GM18499 (cell line): ENCODE data around the gene CENATAC.
"Not testable (repeated sequence)": the region's sequence is repeated elsewhere in the genome, so short reads cannot be mapped to it uniquely, and the experiment has no call there.

Experiments used
- ATAC-seq: cut with Tn5 transposase; IDR thresholded peaks from one replicate; pipeline ENCODE4 v1.9.1; 2021; ENCODE audit warnings: moderate number of reproducible peaks; ENCODE audit not compliant: insufficient read depth, unreplicated experiment

The CENATAC gene

DNA sequence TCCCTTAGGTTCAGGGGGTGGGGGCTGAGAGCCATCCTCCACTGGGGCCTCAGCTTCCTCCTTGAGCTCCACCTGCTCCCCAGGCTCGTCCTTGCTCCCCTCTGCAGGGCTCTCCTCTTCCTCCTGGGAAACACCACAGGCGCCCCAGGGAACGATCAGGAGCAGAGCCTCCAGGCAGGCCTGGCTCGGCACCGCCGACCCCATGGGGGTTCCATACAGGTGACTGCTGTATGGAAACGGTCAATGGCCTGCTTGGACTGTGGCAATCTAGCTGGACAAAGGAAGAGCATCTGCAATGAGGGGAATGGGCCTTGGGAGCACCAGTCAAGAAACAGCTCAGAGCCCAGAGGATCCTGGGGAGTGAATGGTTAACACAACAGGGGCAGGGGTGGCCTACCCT is 51.1 kb downstream of the CENATAC start:
- no peak for ATAC-seq

DNA sequence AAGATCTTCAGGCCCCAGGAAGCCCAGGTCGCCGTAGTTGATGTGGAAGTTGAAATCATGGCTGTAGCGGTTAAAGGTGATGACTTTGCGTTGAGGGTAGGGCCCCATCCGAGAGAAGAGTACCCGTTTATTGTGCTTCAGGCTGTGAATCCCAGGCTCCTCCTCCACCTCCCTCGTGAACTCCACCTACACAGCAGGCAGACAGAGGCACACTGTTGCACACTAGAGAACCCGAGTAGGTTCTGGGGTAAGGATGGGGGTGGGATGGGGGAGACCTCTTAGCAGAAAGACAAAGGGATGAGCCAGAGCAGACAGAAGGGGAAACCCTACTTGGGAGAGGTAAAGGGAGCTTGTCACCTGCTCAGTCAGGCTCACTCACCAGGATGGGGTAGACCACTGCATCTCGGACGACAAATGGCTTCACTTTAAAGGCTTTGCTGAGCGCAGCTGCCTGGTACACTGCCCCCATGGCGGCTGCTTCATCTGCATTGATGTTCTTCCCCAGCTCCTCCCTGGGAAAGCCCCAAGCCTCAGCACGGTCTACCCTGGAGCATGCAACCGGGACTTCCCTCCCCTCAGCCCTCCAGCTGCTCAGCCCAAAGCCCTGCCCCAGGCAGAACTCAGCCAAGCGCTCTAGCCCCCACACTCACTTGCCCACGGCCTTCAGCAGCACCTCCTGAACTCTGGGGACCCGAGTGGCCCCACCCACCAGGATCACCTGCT is 53.7 kb downstream of the CENATAC start:
- ATAC-seq: no peak

DNA sequence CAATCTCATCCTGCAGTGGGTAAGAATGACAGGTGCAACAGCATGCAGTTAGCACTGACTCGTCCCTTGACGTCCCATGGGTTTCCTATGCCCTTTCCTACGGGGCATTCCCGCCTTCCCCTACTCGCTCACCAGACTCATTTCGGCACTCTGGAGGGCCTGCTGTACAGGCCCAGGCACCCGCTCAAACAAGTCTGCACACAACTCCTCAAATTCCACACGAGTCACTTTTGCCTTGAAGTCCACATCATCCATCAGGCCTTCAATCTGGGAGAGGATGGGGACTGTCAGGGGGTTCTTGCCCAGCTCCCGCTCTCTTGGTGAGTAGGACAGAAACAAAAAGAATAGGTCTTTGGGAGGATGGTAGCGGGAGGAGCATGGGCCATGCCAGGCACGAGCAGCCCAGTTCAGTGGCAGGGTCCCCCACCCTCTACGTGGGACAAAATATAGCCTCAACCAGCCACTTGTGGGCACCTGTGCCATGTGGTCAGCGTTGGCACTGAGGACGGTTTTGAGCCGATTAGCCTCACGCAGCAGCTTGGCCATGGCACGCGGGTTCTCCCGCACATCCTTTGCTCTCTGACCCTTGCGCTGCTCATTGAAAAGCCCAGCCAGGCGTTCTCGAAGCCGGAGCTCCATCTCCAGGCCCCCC is 54.4 kb downstream of the CENATAC start:
- ATAC-seq: no peak

DNA sequence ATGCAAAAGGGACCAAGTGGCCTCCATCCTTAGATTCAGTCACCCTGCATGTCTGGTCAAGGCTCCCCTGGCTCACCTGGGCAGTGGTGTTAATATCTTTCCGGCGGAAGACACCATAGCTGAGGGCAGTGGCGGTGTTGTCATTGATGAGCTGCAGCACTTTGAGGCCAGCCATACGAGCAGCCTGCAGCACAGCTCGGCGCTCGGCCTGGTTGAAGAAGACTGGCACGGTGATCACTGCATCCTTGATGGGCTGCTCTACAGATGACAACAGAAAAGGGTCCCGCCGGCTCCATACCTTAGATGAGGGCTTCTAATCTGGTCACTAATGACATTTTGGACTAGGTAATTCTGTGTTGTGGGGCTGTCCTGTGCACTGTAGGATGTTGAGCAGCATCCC is 56.5 kb downstream of the CENATAC start:
- ATAC-seq: no peak

DNA sequence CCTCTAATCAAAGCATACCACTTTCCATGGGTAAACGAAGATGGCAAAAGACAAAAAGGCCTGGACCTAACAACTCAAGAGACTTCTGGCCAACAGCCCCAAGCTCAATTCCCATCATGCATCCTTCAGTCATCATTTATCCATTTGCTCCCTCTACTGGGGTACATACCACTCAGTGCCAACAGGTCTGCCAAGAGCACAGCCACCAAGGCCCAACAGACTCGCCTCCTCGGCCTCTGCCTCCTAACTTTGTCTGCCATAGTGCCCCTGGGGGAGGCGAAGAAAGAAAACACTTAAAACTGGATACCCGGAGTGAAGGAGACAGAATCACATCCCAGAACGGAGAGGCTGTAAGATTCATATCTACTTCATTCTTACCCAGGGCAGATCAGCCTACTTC is 58.0 kb downstream of the CENATAC start:
- ATAC-seq: no peak

DNA sequence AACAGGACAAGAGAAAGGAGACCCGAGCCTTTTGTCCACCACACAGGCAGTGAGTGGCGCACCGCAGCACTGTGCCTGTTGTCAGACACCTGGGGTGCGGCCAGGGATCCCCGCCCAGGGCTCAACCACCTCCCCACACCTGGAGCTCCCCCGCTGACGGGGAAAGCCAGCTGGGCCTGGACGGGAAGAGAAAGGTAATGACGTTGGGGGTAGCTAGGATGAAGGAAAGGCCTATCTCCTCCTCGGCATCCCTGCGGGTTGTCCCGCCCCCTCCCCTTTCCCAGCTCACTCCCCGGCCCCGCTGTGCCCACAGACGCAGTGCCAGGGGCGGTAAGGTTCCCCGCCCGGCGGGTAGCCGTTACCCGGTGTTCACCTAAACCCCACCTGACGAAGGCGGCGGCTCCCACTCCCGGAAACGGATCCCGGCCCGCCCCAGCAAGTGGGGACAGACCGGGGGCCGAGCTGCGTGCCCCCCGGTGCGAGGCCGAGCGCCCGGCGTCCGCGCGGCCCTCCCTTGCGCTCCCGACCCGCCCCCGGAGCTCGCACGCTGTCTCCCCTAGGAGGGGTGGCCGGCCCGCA is 58.6 kb downstream of the CENATAC start:
- no peak for ATAC-seq

DNA sequence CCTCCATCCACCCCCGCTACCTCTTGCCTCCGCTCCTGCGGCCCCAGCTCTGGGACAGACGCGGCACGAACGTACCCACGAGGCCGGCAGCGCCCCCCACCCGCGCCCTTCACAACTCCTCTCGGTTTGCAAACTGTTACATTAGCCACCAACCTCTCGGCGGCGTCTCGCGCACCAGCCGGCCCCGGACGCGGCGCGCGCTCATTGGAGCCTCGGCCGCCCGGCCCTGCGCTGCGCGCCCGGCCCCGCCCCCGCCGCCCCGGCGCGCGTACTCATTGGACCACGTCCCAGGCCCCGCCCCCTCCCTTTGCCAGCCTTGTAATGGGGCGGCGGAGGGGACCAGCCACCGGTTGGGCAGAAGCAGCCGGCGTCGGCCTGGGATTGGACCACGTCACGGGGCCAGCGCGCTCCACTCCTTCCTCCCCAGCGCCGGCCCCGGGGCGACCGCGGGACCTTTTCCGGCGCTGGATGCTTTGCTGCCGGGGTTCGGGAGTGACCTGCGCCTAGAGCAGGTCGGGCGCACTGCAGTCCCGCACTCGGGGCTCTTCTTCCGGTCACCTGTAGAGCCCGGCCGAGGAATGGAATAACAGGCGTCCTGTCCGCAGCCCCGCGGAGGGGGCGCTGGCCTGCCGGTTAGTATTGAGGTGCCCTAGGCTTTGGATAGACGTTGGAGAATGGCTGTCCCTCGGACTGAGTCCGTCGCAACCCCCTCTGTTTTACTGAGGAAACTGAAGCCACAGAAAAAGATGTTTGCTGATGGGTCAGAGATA is 59.2 kb downstream of the CENATAC start, which contains the start of gene HYOU1:
Gene HYOU1 (minus strand): TSS at position 206 of the 770 bp plus-strand sequence. CDS start 1,045 bp downstream, outside the sequence.
- ATAC-seq: peak; percentile 47

DNA sequence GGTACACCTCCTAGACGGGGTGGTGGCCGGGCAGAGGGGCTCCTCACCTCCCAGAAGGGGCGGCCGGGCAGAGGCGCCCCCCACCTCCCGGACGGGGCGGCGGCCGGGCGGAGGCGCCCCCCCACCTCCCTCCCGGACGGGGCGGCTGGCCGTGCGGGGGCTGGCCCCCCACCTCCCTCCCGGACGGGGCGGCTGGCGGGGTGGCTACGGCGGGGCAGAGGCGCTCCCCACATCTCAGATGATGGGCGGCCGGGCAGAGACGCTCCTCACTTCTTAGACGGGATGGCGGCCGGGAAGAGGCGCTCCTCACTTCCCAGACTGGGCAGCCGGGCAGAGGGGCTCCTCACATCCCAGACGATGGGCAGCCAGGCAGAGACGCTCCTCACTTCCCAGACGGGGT is 61.2 kb downstream of the CENATAC start:
- not testable (repeated sequence) for ATAC-seq

DNA sequence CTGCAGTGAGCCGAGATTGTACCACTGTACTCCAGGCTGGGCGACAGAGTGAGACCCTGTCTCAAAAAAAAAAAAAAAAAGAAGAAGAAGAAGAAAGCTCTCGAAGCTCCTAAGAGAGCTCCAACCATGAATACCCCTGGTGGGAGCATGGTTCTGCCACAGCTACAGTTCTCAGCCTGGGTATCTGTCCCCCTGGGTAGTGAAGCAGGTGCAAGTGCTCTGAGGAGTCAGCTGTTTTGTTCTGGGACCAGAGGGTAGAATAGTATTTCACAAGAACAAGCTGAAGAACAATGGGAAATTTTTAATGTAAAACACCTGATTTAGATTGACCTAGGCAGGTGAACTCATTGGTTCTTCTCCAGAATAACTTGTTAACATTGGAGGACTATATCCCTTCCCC is 63.3 kb downstream of the CENATAC start:
- ATAC-seq: no peak

DNA sequence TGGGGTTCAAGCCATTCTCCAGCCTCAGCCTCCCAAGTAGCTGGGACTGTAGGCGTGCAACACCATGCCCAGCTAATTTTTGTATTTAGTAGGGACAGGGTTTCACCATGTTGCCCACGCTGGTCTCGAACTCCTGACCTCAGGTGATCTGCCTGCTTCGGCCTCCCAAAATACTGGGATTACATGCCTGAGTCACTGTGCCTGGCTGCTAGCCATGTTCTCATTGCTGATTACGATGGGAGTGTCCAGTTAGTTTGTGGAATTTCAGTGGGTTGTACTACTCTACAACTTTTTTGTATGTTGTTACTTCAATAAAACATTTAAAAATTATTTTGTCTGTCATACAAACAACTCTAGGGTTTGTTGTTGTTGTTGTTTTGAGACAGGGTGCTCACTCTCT is 64.8 kb downstream of the CENATAC start:
- no peak for ATAC-seq

DNA sequence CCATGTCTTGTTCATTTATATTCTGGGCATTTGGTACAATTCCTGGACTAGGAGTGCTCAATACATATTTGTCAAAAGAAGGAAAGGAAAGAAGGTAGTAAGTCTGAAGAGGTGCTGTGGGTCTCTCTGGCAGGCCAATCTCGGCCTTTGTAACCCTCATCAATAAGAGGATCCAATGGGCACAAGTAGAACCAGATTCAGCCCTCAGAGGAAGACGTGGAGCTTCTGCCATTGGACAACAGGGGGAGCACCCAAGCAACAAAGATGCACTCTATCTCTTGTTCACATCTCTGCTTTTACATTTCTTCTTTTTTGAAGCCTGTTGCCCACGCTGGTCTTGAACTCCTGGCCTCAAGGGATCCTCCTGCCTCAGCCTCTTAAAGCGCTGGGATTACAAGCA is 67.4 kb downstream of the CENATAC start:
- no peak for ATAC-seq
